GM12878 (cell line): ENCODE data around the gene MRPL22. TPM values are rescaled to one million over a fixed set of nuclear protein-coding genes. Genes with fewer than 3 reads are reported as not detected.

Experiments used
- BCLAF1 ChIP-seq: fragments of 450-650 bp; IDR thresholded peaks from 2 replicates; pipeline ENCODE4 v1.6.1; 2017; ENCODE audit warnings: antibody characterized with exemption, mild to moderate bottlenecking, moderate library complexity
- BRCA1 ChIP-seq: IDR thresholded peaks from 2 replicates; pipeline ENCODE4 v1.6.1; 2011; ENCODE audit warnings: low read depth, low read length, improper control_type of control experiment
- CHD1 ChIP-seq: IDR thresholded peaks from 2 replicates; pipeline ENCODE4 v1.6.1; 2012; ENCODE audit warnings: low read depth, low read length, improper control_type of control experiment
- E2F4 ChIP-seq: IDR thresholded peaks from 2 replicates; pipeline ENCODE4 v1.6.1; 2012; ENCODE audit warnings: low read depth, low read length, improper control_type of control experiment
- HDGF ChIP-seq: fragments of 450-650 bp; IDR thresholded peaks from 2 replicates; pipeline ENCODE4 v1.6.1; 2016; ENCODE audit warnings: antibody characterized with exemption
- IKZF1 ChIP-seq: fragments of 450-650 bp; conservative IDR thresholded peaks from 2 replicates; pipeline ENCODE4 v1.6.1; 2017; ENCODE audit warnings: antibody characterized with exemption, mild to moderate bottlenecking
- JUNB ChIP-seq: IDR thresholded peaks from 2 replicates; pipeline ENCODE4 v1.6.1; 2016; ENCODE audit warnings: antibody characterized with exemption, mild to moderate bottlenecking
- KDM1A ChIP-seq: fragments of 200-600 bp; sonication (generic); IDR thresholded peaks from 2 replicates; pipeline ENCODE4 v1.6.1; 2016; ENCODE audit warnings: borderline replicate concordance
- MYB ChIP-seq: fragments of 150-350 bp; IDR thresholded peaks from 2 replicates; pipeline ENCODE4 v1.6.1; 2014; ENCODE audit warnings: mild to moderate bottlenecking, low read depth, low read length, borderline replicate concordance
- NFYA ChIP-seq: IDR thresholded peaks from 2 replicates; pipeline ENCODE4 v1.6.1; 2011; ENCODE audit warnings: low read depth, mild to moderate bottlenecking, low read length, improper control_type of control experiment, borderline replicate concordance
- NR2F1 ChIP-seq: fragments of 450-650 bp; conservative IDR thresholded peaks from 2 replicates; pipeline ENCODE4 v1.6.1; 2017; ENCODE audit warnings: mild to moderate bottlenecking
- PAX8 ChIP-seq: fragments of 450-650 bp; IDR thresholded peaks from 2 replicates; pipeline ENCODE4 v1.6.1; 2017; ENCODE audit warnings: mild to moderate bottlenecking, moderate library complexity
- RB1 ChIP-seq: fragments of 450-650 bp; formaldehyde crosslinking; IDR thresholded peaks from 2 replicates; pipeline ENCODE4 v1.6.1; 2017; ENCODE audit warnings: mild to moderate bottlenecking, borderline replicate concordance
- SREBF2 ChIP-seq: IDR thresholded peaks from 2 replicates; pipeline ENCODE4 v1.6.1; 2012; ENCODE audit warnings: mild to moderate bottlenecking, low read length
- TAF1 ChIP-seq: IDR thresholded peaks from 2 replicates; pipeline ENCODE4 v1.6.1; 2011; ENCODE audit warnings: mild to moderate bottlenecking, low read depth, low read length, borderline replicate concordance
- ZSCAN29 ChIP-seq: fragments of 450-650 bp; IDR thresholded peaks from 2 replicates; pipeline ENCODE4 v1.6.1; 2017; ENCODE audit warnings: mild to moderate bottlenecking, moderate library complexity
- polyA plus RNA-seq, 11 experiments: library from polyadenylated mRNA; depleted of rRNA in 4 of 11; unstranded in 6 of 11; stranded (reverse) in 5 of 11; fragments of >200 nt; fragmentation: Nextera tagmentation in 4 of 11; fragmentation: Illumina TruSeq in 1 of 11; extraction: Ambion mirVana in 4 of 11; extraction: Trizol in 1 of 11; gene quantifications; 1 replicate in 1 of 11; 2 replicates in 10 of 11; pipeline versions ENCODE4 v1.2.1 to v1.2.3, GENCODE V29; 2011 to 2016; ENCODE audit warnings: inconsistent platforms in 2 of 11, missing spikeins in 2 of 11, low read depth in 1 of 11
- total RNA-seq, 4 experiments: library from RNA; depleted of rRNA in 3 of 4; stranded (reverse); fragments of >200 nt in 3 of 4; fragmentation: Illumina TruSeq in 1 of 4; extraction: Trizol in 1 of 4; gene quantifications; 2 replicates each; pipeline versions ENCODE4 v1.2.1 to v1.2.3, GENCODE V29; 2013 to 2021
- TF ChIP-seq, protein P1 (sequence below): fragments of 450-650 bp; IDR thresholded peaks from 2 replicates; pipeline ENCODE4 v1.6.1; 2017; ENCODE audit warnings: mild to moderate bottlenecking, moderate library complexity
- TF ChIP-seq, protein P2 (sequence below): fragments of 450-650 bp; IDR thresholded peaks from 2 replicates; pipeline ENCODE4 v1.6.1; 2016; ENCODE audit warnings: mild to moderate bottlenecking, moderate library complexity, borderline replicate concordance

Gene MRPL22
- total and polyA plus RNA-seq, 10 of the 15 experiments (the other 5 are each of a cell fraction or from before 2014, with no cell fraction given), result 29.7 to 318 (median 93.4) TPM

DNA sequence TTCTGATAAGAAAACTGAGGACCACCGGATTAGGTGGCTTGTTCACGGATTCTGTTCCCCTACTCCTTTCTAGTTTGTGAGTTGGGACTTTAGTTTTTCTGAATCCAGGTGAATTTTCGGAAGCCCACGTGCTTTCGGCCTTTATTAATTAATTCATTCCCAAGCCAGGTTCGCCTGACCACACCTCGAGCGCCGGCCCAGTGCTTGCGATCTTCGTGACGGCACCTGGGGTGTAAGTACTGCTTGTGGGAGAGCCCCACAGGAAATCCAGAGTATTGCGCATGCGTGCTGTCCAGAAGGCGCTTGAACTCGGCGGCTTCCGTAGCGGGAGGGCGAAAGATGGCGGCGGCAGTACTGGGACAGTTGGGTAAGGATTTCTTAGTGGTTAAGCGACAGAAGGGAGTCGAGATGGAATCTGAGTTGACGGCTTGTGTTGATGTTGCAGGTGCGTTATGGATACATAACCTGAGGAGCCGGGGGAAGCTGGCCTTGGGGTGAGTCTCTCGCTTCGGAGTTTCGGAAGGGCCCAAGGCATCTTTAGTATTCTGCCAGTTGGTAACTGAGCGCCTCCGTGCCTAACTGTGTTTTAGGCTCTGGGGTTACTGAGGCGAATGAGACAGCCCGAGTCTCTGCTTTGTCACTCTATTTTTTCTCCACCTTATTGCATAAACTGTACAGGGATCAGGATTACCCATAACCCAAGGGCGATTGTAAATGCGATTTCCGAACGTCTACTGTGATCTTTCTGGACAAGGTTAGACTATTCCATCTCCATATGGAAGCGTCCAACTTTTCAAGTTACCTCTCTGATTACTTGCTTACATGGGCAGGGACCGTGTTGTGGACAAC, at the start of gene MRPL22 (continued):
- no peak for TF ChIP-seq MYB
- TF ChIP-seq PAX8, result no peak
- no peak for TF ChIP-seq BRCA1
- TF ChIP-seq JUNB, result no peak
- no peak for TF ChIP-seq BCLAF1
- TF ChIP-seq, protein P1, sequence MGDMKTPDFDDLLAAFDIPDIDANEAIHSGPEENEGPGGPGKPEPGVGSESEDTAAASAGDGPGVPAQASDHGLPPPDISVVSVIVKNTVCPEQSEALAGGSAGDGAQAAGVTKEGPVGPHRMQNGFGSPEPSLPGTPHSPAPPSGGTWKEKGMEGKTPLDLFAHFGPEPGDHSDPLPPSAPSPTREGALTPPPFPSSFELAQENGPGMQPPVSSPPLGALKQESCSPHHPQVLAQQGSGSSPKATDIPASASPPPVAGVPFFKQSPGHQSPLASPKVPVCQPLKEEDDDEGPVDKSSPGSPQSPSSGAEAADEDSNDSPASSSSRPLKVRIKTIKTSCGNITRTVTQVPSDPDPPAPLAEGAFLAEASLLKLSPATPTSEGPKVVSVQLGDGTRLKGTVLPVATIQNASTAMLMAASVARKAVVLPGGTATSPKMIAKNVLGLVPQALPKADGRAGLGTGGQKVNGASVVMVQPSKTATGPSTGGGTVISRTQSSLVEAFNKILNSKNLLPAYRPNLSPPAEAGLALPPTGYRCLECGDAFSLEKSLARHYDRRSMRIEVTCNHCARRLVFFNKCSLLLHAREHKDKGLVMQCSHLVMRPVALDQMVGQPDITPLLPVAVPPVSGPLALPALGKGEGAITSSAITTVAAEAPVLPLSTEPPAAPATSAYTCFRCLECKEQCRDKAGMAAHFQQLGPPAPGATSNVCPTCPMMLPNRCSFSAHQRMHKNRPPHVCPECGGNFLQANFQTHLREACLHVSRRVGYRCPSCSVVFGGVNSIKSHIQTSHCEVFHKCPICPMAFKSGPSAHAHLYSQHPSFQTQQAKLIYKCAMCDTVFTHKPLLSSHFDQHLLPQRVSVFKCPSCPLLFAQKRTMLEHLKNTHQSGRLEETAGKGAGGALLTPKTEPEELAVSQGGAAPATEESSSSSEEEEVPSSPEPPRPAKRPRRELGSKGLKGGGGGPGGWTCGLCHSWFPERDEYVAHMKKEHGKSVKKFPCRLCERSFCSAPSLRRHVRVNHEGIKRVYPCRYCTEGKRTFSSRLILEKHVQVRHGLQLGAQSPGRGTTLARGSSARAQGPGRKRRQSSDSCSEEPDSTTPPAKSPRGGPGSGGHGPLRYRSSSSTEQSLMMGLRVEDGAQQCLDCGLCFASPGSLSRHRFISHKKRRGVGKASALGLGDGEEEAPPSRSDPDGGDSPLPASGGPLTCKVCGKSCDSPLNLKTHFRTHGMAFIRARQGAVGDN, result peak; percentile 88
- 0 out of 2 replicates have a peak, but pooled peaks have one; percentile 26 for TF ChIP-seq E2F4
- peak; percentile 66 for TF ChIP-seq IKZF1
- TF ChIP-seq HDGF, result 0 out of 2 replicates have a peak, but pooled peaks have one; percentile 52
- TF ChIP-seq SREBF2, result no peak
- no peak for TF ChIP-seq KDM1A
- TF ChIP-seq, protein P2, sequence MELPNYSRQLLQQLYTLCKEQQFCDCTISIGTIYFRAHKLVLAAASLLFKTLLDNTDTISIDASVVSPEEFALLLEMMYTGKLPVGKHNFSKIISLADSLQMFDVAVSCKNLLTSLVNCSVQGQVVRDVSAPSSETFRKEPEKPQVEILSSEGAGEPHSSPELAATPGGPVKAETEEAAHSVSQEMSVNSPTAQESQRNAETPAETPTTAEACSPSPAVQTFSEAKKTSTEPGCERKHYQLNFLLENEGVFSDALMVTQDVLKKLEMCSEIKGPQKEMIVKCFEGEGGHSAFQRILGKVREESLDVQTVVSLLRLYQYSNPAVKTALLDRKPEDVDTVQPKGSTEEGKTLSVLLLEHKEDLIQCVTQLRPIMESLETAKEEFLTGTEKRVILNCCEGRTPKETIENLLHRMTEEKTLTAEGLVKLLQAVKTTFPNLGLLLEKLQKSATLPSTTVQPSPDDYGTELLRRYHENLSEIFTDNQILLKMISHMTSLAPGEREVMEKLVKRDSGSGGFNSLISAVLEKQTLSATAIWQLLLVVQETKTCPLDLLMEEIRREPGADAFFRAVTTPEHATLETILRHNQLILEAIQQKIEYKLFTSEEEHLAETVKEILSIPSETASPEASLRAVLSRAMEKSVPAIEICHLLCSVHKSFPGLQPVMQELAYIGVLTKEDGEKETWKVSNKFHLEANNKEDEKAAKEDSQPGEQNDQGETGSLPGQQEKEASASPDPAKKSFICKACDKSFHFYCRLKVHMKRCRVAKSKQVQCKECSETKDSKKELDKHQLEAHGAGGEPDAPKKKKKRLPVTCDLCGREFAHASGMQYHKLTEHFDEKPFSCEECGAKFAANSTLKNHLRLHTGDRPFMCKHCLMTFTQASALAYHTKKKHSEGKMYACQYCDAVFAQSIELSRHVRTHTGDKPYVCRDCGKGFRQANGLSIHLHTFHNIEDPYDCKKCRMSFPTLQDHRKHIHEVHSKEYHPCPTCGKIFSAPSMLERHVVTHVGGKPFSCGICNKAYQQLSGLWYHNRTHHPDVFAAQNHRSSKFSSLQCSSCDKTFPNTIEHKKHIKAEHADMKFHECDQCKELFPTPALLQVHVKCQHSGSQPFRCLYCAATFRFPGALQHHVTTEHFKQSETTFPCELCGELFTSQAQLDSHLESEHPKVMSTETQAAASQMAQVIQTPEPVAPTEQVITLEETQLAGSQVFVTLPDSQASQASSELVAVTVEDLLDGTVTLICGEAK, result peak; percentile 28; the same call in 1 of the 2 replicates
- TF ChIP-seq NFYA, result no peak
- TF ChIP-seq CHD1, result no peak
- peak; percentile 64; the same call in 1 of the 2 replicates for TF ChIP-seq RB1
- peak; percentile 90 for TF ChIP-seq TAF1
- no peak for TF ChIP-seq ZSCAN29
- no peak for TF ChIP-seq NR2F1
